B cell (primary cell): ENCODE results near the gene RTL1. TPM values are rescaled to one million over a fixed set of nuclear protein-coding genes. Genes with fewer than 3 reads are reported as not detected.

Experiments
- ATAC-seq: fragments of 200-7000 bp; cut with Tn5 transposase; one replicate; pipeline ENCODE4 v1.10.0; 2021; ENCODE audit warnings: low read depth, mild to moderate bottlenecking, moderate number of reproducible peaks, moderate library complexity
- CTCF ChIA-PET: fragments of 350-600 bp; sonication (Branson Sonifier 250); formaldehyde crosslinking; loops from one replicate; lab custom pipeline; 2021; ENCODE audit warnings: antibody characterized with exemption, inconsistent platforms; lab: Charles Lee
- POLR2A ChIA-PET: fragments of 350-600 bp; sonication (Branson Sonifier 250); formaldehyde crosslinking; loops from one replicate; lab custom pipeline; 2021; ENCODE audit warnings: antibody characterized with exemption; lab: Charles Lee
- DNase-seq: peaks from one replicate; pipeline ENCODE4 v3.0.0; 2013
- H2AFZ ChIP-seq: 2 replicates; pipeline ENCODE4 v1.6.1; 2012; ENCODE audit warnings: mild to moderate bottlenecking, low read depth, low read length; ENCODE audit not compliant: insufficient read depth, poor library complexity, severe bottlenecking
- H3K27ac ChIP-seq, 2 donors: 1 replicate in 1 of 2; 2 replicates in 1 of 2; pipeline ENCODE4 v1.5.1; 2012 to 2013; ENCODE audit warnings: low read length in 2 of 2, mild to moderate bottlenecking in 2 of 2, moderate library complexity in 1 of 2
- H3K27me3 ChIP-seq, 4 experiments: fragments of 200-600 bp in 1 of 4; sonication (generic) in 1 of 4; replicated peaks in 1 of 4; 1 replicate in 2 of 4; 2 replicates in 2 of 4; pipeline versions ENCODE4 v1.6.1 to v1.7.0; 2013 to 2016; ENCODE audit warnings: low read length in 3 of 4, mild to moderate bottlenecking in 2 of 4, mixed read lengths in 1 of 4, moderate library complexity in 1 of 4; ENCODE audit not compliant: insufficient read depth in 4 of 4, control insufficient read depth in 3 of 4; ENCODE audit errors: control extremely low read depth in 1 of 4
- H3K36me3 ChIP-seq, 2 experiments: replicated peaks in 1 of 2; 1 replicate in 1 of 2; 2 replicates in 1 of 2; pipeline versions ENCODE4 v1.6.1 to v1.7.1; 2013; ENCODE audit warnings: low read length in 1 of 2; ENCODE audit not compliant: insufficient read depth in 2 of 2, control insufficient read depth in 1 of 2; ENCODE audit errors: control extremely low read depth in 1 of 2, extremely low read depth in 1 of 2
- H3K4me1 ChIP-seq, 2 donors: fragments of 200-600 bp in 1 of 2; sonication (generic) in 1 of 2; 1 replicate in 1 of 2; 2 replicates in 1 of 2; pipeline versions ENCODE4 v1.5.1 to v1.6.1; 2013 to 2017; ENCODE audit warnings: low read length in 2 of 2; ENCODE audit not compliant: control insufficient read depth in 2 of 2, insufficient read depth in 2 of 2
- H3K4me2 ChIP-seq: replicated peaks from 2 replicates; pipeline ENCODE3; 2012; ENCODE audit warnings: mild to moderate bottlenecking, low read depth, low read length; ENCODE audit not compliant: poor library complexity, severe bottlenecking
- H3K4me3 ChIP-seq, 5 experiments: fragments of 200-600 bp in 1 of 5; sonication (generic) in 1 of 5; 1 replicate in 3 of 5; 2 replicates in 2 of 5; pipeline versions ENCODE4 v1.5.1 to v1.7.0; 2011 to 2016; ENCODE audit warnings: low read length in 4 of 5, mild to moderate bottlenecking in 4 of 5, low read depth in 2 of 5, control low read depth in 1 of 5, moderate library complexity in 1 of 5; ENCODE audit not compliant: insufficient read depth in 1 of 5; ENCODE audit errors: control extremely low read depth in 1 of 5, extremely low read depth in 1 of 5
- H3K79me2 ChIP-seq: fragments of 200-600 bp; sonication (generic); one replicate; pipeline ENCODE4 v1.6.0; 2016; ENCODE audit warnings: low read length; ENCODE audit not compliant: control insufficient read depth, insufficient read depth
- H3K9ac ChIP-seq: fragments of 200-600 bp; sonication (generic); 2 replicates; pipeline ENCODE4 v1.6.1; 2017; ENCODE audit warnings: mild to moderate bottlenecking, low read length, moderate library complexity
- H3K9me3 ChIP-seq, 3 donors: one replicate each; pipeline versions ENCODE4 v1.6.1 to v1.7.1; 2013; ENCODE audit warnings: low read length in 2 of 3; ENCODE audit not compliant: control insufficient read depth in 2 of 3, insufficient read depth in 1 of 3; ENCODE audit errors: control extremely low read depth in 1 of 3
- H4K20me1 ChIP-seq: 2 replicates; pipeline ENCODE4 v1.6.0; 2012; ENCODE audit warnings: mild to moderate bottlenecking, low read length; ENCODE audit not compliant: insufficient read depth, control insufficient read depth, poor library complexity, severe bottlenecking
- H3K27ac Mint-ChIP-seq: one replicate; pipeline ENCODE4 v1.8.0; 2021; ENCODE audit warnings: mixed read lengths
- H3K27me3 Mint-ChIP-seq: one replicate; pipeline ENCODE4 v1.8.0; 2021; ENCODE audit warnings: mixed read lengths
- H3K4me1 Mint-ChIP-seq: one replicate; pipeline ENCODE4 v1.8.0; 2021; ENCODE audit warnings: mixed read lengths
- H3K4me3 Mint-ChIP-seq: one replicate; pipeline ENCODE4 v1.8.0; 2021; ENCODE audit warnings: mixed read lengths
- H3K9me3 Mint-ChIP-seq: one replicate; pipeline ENCODE4 v1.8.0; 2022; ENCODE audit warnings: mixed read lengths; ENCODE audit not compliant: insufficient read depth
- CTCF ChIP-seq: fragments of 200-600 bp; IDR thresholded peaks from one replicate; pipeline ENCODE4 v1.8.0; 2022; ENCODE audit warnings: antibody characterized with exemption, mild to moderate bottlenecking
- EZH2 ChIP-seq: IDR thresholded peaks from 2 replicates; pipeline ENCODE4 v1.6.1; 2012; ENCODE audit warnings: borderline replicate concordance, low read depth, mild to moderate bottlenecking, moderate library complexity, low read length; ENCODE audit not compliant: insufficient read depth, poor library complexity, severe bottlenecking
- WGBS: methylation state at CpG from one replicate; pipeline ENCODE4 v1.1.5; 2013; ENCODE audit warnings: missing lambda C conversion rate; ENCODE audit not compliant: insufficient coverage; 5-methylcytosine and 5-hydroxymethylcytosine counted together
- intact Hi-C: fragments of 100-400 bp; cut with micrococcal nuclease; formaldehyde crosslinking; loops from one replicate; pipeline ENCODE4 v1.10.0; 2022
- polyA plus RNA-seq: library from polyadenylated mRNA; depleted of rRNA; stranded (reverse); fragments of >200 nt; gene quantifications from 2 replicates; pipeline ENCODE4 v1.2.3, GENCODE V29; 2012
- total RNA-seq, 2 donors: library from RNA; stranded (reverse); fragments of 120-200 nt in 1 of 2; gene quantifications; 1 replicate in 1 of 2; 2 replicates in 1 of 2; pipeline versions ENCODE4 v1.2.3 to v1.2.4, GENCODE V29; 2013 to 2022

Gene RTL1
- total and polyA plus RNA-seq, 2 donors (not counting 1 experiment from before 2014, with no cell fraction given), result not detected

GRCh38 chr14:100844846-100845245, 58.7 kb downstream of the RTL1 start:
- CTCF ChIA-PET, result no interaction called here
- 96% methylated on average over 12 of the region's 13 CpGs for WGBS
- peaks cover 7% of the 10 kb centered on the region for H3K27me3 Mint-ChIP-seq

GRCh38 chr14:100844421-100844820, 59.1 kb downstream of the RTL1 start:
- no peak overlapping the region for H3K4me3 ChIP-seq
- Mint-ChIP-seq H3K27me3 (peaks cover 7% of the 10 kb centered on the region), H3K4me3 (no peak overlapping the region), H3K27ac (no peak overlapping the region), H3K9me3 (no peaks in the 10 kb centered on the region), H3K4me1 (no peaks in the 10 kb centered on the region)
- POLR2A ChIA-PET, result no interaction called here
- DNase-seq (no peak), ATAC-seq (no peak)
- no peaks in the 10 kb centered on the region for H3K79me2 ChIP-seq
- H3K27ac ChIP-seq, result no peak overlapping the region
- peaks cover 0 to 2% (median 0%) of the 10 kb centered on the region in 3 donors for H3K9me3 ChIP-seq
- intact Hi-C loops, result no loop called here
- H4K20me1 ChIP-seq, result no peaks in the 10 kb centered on the region
- peaks cover 0 to 5% of the 10 kb centered on the region in 2 donors for H3K4me1 ChIP-seq
- no peak overlapping the region for H3K4me2 ChIP-seq
- CTCF ChIA-PET, result no interaction called here
- no peaks in the 10 kb centered on the region for H3K27me3 ChIP-seq
- H2AFZ ChIP-seq, result no peak overlapping the region
- H3K36me3 ChIP-seq, result no peaks in the 10 kb centered on the region
- 90% methylated on average over 9 of the region's 9 CpGs for WGBS
- no peak overlapping the region for H3K9ac ChIP-seq
- TF ChIP-seq EZH2 (no peak), CTCF (no peak)

More at GRCh38 chr14:100844846-100845245, 58.7 kb downstream of the RTL1 start:
- DNase-seq, result no peak
- Histone ChIP-seq H4K20me1 (no peaks in the 10 kb centered on the region), H3K4me1 (peaks cover 0 to 8% of the 10 kb centered on the region in 2 donors), H3K4me2 (no peak overlapping the region), H3K4me3 (no peak overlapping the region), H3K27me3 (no peaks in the 10 kb centered on the region), H3K36me3 (no peaks in the 10 kb centered on the region), H3K27ac (no peak overlapping the region), H2AFZ (no peak overlapping the region), H3K9me3 (peaks cover 0 to 2% (median 0%) of the 10 kb centered on the region in 3 donors), H3K9ac (no peak overlapping the region), H3K79me2 (no peaks in the 10 kb centered on the region)
- intact Hi-C loops, result no loop called here
- Mint-ChIP-seq H3K4me1 (no peaks in the 10 kb centered on the region), H3K4me3 (no peak overlapping the region), H3K9me3 (no peaks in the 10 kb centered on the region), H3K27ac (no peak overlapping the region)
- TF ChIP-seq CTCF (no peak), EZH2 (no peak)
- POLR2A ChIA-PET, result no interaction called here
- no peak for ATAC-seq
